Hematopoietic multipotent progenitor cell treated with erythropoietin and hydrocortisone succinate and interleukin-3 and kit ligand, for 6 days (in vitro differentiated cells): Measurements from ENCODE around the gene FRMD4A.
A peak's percentile ranks its signal among the peaks of the same experiment; 100 is the strongest.
"Not testable (repeated sequence)": the region's sequence is repeated elsewhere in the genome, so short reads cannot be mapped to it uniquely, and the experiment has no call there.

ENCODE experiments used
- DNase-seq: peaks from one replicate; pipeline ENCODE4 v3.0.0-alpha.2; 2015

FRMD4A gene

GRCh38 chr10:13731799-13732198 lies 598.9 kb downstream of the FRMD4A start:
- no peak for DNase-seq

GRCh38 chr10:13730956-13731355 lies 599.8 kb downstream of the FRMD4A start:
- DNase-seq = no peak

DNA sequence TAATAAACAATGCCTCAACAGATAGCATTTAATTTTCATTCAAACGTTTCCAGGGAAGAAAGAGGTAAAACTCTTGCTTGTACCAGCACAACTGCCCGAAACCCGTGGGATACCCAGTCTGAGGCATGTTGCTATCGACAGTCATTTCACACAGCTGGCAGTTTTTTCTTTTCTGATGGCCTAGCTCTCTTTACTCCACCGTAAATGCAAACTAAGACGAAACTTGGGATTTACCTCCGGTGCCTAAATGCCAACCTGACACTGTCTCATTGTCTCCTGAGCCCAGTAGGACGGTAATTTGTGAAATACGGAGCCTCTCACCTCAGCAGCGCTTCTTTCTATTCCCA lies 600.4 kb downstream of the FRMD4A start:
- DNase-seq = no peak

DNA sequence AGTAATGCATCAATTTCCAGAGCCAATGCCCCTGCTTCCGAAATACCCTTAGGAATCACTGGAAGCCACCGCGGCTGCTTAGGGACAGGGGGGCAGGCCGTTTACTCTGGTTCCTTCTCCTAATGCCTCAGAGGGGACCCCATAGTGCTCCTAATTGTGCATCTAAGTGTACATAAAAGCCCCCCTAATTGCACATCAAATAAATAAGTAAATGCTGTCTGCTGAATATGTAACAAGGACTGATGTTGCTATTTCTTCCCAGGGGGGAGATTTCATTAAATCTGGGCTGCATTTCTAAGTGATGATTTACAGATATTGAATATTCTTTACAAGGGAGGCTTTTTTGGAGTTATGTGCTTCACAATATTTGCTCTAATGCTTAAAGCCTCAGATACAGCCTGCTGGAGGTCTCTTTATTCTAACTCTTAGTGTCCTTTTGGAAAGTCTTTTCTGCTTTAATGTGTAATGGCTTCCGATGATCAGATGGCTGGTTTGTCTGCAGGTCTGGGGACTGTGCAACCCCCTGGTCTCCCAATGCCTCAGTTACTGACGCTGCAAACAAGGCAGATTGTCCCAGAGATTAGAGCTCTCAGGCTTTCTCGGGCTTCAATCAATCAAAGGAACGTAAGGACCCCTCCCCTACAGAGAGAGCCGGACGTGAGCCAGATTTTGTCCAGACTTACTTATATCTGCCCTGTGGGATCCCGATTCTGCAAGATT lies 601.0 kb downstream of the FRMD4A start:
- no peak for DNase-seq

- DNase-seq = no peak
Measured at GRCh38 chr10:13728898-13729535, 601.7 kb downstream of the FRMD4A start.

GRCh38 chr10:13725594-13725993 lies 605.1 kb downstream of the FRMD4A start:
- DNase-seq = no peak

GRCh38 chr10:13724484-13724883 lies 606.2 kb downstream of the FRMD4A start:
- DNase-seq = no peak

GRCh38 chr10:13722747-13723653 lies 607.7 kb downstream of the FRMD4A start:
- DNase-seq = no peak

GRCh38 chr10:13721486-13721885 lies 609.2 kb downstream of the FRMD4A start:
- no peak for DNase-seq

GRCh38 chr10:13720699-13721098 lies 610.0 kb downstream of the FRMD4A start:
- DNase-seq = no peak

GRCh38 chr10:13719425-13719824 lies 611.3 kb downstream of the FRMD4A start:
- DNase-seq = no peak

DNA sequence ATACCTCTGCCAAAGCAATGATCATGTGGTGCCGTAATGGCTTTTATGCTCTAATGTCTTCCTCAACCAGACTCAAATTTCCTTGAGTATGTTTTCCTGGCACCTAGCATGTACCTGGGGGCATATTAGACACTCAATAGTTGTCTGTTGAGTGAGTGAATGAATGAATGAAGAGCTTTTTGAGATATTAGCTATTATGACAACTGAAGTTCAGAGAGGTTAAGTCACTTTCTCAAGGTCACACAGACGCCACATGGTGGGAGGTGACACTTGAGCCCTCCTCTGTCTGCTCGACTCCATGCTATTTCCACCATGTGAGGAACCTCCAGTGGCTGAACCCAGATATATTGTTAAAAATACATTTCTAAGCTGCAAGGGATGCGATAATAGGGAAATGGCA lies 611.9 kb downstream of the FRMD4A start:
- no peak for DNase-seq

- DNase-seq = peak; percentile 94
Measured at GRCh38 chr10:13717936-13718772, 612.6 kb downstream of the FRMD4A start.

GRCh38 chr10:13717571-13717935 lies 613.2 kb downstream of the FRMD4A start:
- no peak for DNase-seq

DNA sequence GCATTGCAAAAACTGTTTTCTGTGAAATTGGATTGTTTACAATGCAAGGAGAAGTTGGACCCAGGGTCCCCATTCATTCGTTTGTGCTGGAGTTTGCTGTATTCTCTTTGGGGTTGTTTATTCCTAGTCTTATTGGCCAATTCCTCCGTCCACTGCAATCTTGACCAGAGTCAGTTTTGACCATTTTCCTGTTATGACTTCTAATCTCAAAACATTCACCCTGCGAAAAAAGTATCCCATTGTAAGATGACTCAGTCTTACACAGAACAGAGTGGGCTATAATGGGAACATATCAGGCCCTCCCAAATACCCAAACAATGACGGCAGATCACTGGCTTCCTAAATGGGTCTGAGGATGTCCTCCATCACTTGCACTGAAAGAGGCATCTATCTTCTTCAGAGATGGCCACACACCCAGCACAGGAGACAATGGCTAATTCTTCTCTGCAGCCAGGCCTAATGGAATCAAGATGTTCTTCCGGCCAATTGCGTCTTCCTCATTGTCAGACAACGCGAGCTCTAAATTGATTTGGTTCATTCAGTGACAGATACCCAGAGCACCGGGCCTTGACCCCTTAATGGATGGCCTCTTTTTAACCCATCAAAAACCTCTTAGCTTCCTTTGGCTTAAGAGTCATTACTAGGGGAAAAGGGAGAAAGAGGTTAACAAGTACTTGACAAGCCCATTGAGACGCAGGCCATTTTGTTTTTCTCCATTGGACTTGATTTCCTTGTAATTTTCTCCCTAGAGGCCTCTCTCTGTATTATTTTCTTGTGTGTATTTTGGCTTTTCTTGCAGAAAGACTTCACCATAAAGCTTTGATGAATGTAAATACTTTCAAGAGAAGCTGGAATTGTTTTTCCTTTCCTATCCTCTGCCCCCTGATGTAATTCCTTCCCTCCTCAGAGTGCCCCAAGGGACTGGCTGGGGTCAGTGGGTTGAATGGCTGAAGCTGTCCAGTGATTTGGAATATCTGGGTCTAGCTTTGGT lies 614.3 kb downstream of the FRMD4A start:
- no peak for DNase-seq

- not testable (repeated sequence) for DNase-seq
Measured at GRCh38 chr10:13715596-13715995, 615.1 kb downstream of the FRMD4A start.

GRCh38 chr10:13715100-13715499 lies 615.6 kb downstream of the FRMD4A start:
- DNase-seq = no peak

GRCh38 chr10:13712837-13713581 lies 617.7 kb downstream of the FRMD4A start:
- DNase-seq = peak; percentile 66

DNA sequence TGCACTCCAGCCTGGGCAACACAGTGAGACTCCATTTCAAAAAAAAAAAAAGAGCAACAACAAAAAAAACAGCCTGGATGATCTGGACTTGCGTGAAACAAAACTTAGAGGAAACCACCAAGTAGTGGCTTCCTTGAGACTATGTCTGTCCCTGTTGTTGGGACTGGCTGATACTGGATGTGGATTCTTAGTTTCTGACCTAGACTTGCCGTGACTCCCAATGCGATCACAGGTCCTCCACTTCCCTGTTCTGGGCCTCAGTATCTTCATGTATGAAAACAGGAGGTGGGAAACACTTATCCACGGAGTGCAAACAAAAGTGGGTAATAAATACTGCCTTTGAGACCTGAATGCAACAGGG lies 618.3 kb downstream of the FRMD4A start:
- no peak for DNase-seq

- DNase-seq = no peak
Measured at GRCh38 chr10:13711291-13711690, 619.4 kb downstream of the FRMD4A start.
